ENCODE results near the gene TMEM163.

Gene TMEM163

GRCh38 chr2:134470561-134471168 lies 248.1 kb downstream of the TMEM163 start:
- no peak for DNase-seq

- DNase-seq, result no peak
These were observed 249.2 kb downstream of the TMEM163 start for GRCh38 chr2:134469516-134470115.

- DNase-seq, result no peak
These were observed 250.0 kb downstream of the TMEM163 start for GRCh38 chr2:134468776-134469175.

DNA sequence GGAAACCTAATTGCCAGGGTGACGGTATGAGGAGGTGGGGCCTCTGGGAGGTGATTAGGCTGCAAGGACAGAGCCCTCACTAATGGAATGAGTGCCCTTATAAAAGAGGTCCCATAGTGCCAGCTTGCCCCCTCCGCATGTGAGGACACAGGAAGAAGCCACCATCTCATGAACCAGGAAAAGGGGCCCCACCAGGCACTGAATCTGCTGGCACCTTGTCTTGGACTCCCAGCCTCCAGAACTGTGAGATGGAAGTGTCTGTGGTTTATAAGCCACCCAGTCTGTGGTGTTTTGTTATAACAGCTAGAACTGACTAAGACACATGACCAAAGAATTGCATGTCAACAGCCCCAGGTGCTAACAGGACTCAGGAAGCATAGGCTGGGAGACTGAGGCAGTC lies 250.6 kb downstream of the TMEM163 start:
- no peak for DNase-seq

DNA sequence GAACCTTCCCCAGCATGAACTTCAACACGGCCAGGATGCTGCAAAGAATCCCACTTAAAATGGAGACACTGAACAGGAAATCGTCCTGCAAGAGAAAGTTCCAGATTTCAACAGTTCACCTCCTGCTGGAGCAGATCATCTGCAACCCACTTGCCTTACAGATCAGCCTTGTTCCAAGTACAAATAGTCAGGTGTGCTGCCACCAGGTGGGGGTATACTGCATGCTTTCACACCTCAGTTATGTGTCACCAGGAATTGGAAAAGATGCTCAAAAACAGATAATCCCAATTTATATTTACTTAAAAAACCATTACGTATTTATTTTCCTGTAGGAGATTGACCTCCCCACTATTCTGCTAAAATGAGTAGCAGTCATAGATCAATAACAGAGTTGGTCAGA lies 252.7 kb downstream of the TMEM163 start:
- DNase-seq, result peak; percentile 11

- no peak for DNase-seq
These were observed 253.3 kb downstream of the TMEM163 start for GRCh38 chr2:134465228-134466105.

DNA sequence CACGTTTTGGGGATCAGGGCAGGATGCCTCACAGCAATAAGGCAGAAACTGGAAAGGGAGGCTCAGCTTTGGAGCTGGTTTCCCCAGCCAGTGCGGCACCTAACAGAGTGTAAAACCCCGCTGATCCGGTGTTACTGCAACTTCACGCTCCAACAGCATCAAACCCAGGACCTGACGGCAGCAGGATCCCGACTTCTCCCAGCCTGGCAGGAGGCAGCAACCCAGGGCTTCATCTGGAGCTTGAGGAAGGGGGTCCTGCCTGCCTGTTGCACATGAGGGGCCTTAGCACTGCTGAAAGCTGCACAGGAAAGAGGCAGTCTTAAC lies 255.1 kb downstream of the TMEM163 start:
- no peak for DNase-seq

- DNase-seq, result no peak
These were observed 255.8 kb downstream of the TMEM163 start for GRCh38 chr2:134462791-134463698.

DNA sequence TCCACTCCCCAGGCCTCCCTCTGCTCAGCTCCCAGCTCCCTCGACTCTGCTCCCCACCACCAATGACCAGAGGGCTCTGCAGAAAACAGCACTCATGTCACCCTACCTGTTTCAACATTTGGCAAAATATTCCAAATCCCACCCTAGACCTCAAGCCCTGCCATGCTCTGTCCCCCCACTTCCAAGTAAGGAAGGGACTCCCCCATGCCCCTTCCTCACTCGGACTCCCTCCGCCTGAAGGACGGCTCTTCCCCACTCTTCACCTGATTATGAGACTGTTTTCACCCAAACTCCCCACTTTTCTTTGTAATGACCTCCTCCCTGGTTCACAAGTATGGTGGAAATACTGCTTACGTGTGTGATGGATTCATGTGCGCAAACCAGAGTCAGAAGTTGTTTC lies 256.5 kb downstream of the TMEM163 start:
- no peak for DNase-seq

DNA sequence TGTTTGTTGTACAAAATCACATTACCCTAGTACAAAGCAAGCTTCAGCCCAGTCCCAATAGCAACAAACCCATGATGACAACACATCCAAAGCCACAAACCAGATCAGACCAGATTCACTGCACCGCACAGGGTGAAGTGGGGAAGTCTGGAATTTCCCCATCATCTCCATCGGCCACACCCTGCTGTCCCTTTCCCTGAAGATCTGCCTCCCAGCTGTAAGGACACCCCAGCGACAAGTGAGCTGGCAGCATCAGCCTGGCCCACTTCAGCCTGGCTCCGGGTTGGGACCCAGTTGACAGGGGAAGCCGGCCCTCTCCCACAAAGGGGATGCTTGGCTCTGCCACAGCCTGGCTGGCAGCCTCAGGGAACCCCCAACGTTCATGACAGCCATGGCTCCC lies 257.3 kb downstream of the TMEM163 start:
- DNase-seq, result no peak

- DNase-seq, result peak; percentile 48
These were observed 258.2 kb downstream of the TMEM163 start for GRCh38 chr2:134460583-134460998.

GRCh38 chr2:134459706-134460406 lies 258.9 kb downstream of the TMEM163 start:
- no peak for DNase-seq

DNA sequence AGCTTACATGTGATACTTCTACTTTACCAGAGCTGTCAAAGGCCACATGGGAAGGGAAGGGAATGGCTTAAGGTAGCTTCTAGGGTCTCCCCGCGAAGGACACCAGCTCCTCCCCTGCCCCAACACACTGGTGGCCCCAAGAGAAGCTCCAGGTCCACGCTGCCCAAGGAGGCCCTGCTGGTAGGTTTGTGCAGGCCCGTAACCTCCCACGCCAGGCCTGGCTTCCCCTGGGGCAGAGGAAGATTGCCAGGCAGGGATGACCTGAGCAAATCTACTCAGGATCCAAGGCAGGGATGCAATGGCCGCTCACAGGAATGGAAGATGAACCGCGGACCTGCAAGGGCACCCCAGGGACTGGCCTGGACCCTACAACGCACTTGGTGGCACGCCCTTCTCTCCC lies 259.9 kb downstream of the TMEM163 start:
- no peak for DNase-seq

GRCh38 chr2:134458473-134458853 lies 260.3 kb downstream of the TMEM163 start:
- DNase-seq, result no peak

DNA sequence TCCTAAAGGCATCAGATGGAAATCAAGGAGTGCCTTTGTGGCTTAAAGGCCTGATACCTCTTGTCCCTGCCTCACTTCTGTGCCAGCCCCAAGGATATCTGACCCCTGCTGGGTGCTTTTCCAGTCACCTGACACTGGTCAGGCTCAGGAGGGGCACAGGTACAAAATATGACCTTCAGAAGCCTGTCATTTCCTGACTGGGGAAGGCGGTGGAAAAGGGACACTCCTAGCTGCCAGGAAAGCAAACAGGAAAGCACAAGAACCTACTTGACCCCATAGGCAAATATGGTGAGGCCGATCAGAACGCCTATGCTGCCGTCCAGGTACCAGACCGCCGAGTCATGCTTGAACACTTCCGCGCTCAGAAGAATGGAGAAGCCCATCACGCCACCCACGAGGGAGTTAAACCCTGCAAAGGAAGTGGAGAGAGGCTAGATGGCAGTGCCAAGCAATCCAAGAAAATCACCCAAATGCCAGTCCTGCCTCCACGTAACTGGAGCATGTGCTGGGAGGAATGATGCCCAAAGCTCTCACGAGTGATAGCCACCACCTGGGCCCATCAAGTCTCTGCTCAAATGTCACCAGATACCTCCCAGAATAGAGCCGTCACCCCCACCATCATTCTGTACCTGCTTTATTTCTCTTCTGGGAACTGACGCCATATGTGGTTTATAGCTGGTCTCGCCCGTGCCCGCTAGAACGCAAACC lies 260.9 kb downstream of the TMEM163 start:
- DNase-seq, result no peak

GRCh38 chr2:134457353-134457752 lies 261.4 kb downstream of the TMEM163 start:
- no peak for DNase-seq

- no peak for DNase-seq
These were observed 263.4 kb downstream of the TMEM163 start for GRCh38 chr2:134455426-134455825.

DNA sequence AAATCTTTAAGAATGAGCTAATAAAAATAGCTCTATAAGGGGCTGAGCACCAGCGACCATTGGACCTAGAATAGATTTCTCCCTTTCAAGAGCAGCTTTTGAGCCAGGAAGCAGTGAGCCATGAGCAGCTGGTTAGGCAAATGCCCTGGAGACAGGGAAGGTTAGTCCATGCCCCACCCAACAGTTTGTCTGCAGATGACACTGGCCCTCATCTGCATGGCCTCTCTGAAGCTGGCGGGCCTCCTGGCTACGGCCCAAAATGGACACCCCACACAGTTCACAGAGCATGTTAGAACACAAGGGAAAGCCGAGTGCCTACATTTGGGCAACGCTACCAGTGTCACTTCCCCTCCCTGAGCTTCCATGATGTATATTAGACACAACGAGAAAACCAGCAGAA lies 263.9 kb downstream of the TMEM163 start:
- DNase-seq, result no peak

DNA sequence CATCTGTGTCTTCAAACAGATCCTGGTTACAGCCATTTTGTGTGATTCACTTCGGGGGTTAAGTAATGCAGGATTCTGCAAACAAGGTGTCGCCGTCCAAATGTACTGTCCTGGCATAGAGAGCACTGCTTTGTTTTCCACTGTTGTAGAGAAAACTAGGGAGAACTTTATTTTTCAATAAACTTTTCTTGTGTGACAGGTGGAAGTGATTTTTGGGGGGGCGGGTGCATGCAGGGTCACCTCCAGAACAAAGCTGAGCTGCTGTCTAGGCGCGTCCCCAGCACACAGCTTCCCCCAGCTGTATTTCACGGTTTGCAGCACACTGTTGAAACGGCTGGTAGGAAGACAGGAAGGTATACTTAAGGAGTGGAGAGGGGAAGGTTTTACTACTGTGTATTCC lies 264.4 kb downstream of the TMEM163 start:
- no peak for DNase-seq

- DNase-seq, result no peak
These were observed 264.8 kb downstream of the TMEM163 start for GRCh38 chr2:134453973-134454372.

DNA sequence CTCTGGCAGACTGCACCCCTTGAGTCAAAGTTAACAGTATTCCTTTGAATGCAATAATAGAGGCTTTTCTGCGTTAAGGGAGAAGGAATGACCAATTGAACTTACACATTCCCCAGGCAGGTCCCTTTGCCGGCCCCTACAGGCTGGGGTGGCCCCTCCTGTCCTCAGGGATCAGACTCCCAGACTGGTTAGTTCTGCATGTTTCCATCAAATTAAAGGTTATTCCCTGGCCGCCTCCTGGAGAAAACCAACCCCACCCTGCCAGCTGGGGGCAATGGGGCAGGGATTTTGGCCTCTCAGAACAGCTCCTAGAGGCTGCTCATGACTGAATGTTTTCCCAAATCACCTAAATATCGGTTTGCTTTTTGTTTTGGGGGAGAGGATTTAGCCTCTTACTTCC lies 265.3 kb downstream of the TMEM163 start:
- DNase-seq, result no peak
